GM19395 (cell line): ENCODE data around the gene ANKRD53.
"Not testable (repeated sequence)": the region's sequence is repeated elsewhere in the genome, so short reads cannot be mapped to it uniquely, and the experiment has no call there.

Experiments used
- ATAC-seq: cut with Tn5 transposase; IDR thresholded peaks from one replicate; pipeline ENCODE4 v1.9.1; 2021; ENCODE audit warnings: mild to moderate bottlenecking, moderate library complexity; ENCODE audit not compliant: unreplicated experiment

Gene ANKRD53

DNA sequence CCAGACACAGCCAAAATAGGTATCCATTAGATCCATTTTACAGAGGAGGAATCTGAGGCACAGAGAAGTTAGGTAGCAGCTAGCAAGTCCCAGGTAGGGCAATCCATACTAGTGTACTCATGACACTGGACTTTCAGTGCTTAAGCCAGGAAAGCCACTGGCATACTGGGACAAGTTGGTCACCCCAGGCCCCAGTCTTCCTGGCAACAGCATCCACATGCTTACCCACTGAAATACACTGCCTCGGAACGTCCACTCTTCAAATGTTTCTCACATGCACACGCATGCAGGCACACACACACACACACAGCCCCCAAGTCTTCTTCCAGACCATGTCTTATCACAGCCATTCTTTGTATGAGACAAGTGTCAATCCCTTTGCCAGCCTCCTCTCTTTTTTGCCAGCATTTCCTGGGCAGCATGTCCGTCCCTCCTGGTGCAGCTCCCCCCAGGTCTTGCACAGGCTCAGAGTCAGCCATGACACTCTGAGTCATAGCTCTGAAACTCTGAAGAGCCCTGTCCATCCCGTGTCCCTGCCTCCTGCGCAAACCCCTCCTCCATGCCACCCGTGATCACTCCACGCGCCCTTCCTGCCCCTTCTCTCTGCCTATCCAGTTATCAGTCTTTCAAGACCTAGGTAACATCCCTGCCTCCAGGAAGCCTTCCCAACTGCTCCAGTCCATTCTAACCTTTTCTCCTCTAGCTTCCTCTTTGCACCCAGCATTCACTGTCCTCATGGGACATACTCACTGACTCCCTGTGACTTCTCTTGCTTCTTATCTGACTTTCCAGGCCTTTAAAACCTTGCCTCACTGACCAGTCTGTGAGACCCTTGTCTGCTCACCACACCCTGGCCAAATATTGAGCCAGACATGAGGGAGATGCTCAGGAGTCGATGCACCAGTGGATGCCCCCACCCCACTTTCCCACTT, 27.1 kb downstream of the ANKRD53 start:
- ATAC-seq, result no peak

DNA sequence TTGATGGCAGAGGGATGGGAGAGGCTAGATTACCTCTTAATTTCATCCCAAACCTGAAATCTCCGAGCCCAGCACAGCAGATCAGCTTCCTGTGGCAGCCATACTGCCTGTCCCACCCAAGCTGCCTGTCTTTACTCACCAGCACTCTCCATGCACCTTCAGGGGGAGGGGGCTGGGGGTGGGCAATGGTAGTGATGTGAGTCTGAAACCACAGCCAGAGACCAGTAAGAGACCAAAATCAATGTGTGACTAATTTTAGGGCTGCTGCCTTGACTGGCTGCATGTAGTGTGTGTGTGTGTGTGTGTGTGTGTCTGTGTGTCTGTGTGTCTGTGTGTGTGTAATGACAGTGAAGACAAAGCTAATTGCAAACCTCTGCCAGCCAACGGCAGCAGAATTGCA, 27.9 kb downstream of the ANKRD53 start:
- no peak for ATAC-seq

DNA sequence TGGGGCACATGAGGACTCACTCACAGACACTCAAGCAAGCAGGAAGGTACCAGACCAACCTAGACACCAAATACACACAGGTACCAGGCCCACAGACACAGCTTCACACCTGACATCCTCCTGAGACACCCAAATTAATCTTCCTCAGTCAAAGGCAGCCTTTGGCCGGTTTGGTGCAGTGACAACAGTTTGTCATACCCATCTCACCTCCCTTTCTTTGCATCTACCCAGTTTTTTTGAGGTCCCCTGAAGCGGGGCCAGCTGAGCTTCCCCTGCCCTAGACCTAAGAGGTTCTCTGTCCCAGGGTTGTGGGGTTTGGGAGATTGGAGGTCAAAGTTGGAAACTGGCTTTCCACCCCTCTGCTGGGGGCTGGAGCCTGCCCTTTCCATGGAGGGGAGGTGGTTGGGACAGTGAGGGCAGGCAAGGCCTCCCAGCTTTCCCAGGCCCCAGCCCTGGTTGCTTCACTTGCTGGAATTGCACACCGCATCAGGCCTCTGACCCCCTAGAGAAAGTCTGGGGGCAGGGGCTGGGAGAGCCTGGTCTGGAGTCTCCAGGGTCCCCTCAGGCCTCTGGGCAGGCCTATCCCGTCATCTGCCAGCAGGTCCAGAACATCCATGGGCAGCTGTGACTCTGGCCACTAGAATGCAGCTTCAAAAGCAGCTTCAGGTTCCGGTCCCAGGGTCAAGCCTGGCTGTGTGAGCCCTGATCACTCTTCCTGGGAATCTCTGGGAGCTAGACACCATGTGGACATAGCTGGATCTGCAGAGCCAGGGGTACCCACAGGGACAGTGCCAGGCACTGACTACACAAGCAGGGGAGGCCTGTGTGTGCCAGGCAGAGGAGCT, 28.7 kb downstream of the ANKRD53 start:
- ATAC-seq, result no peak

GRCh38 chr2:71008342-71008741, 29.9 kb downstream of the ANKRD53 start:
- ATAC-seq, result no peak

GRCh38 chr2:71011786-71012185, 33.4 kb downstream of the ANKRD53 start:
- ATAC-seq, result not testable (repeated sequence)

DNA sequence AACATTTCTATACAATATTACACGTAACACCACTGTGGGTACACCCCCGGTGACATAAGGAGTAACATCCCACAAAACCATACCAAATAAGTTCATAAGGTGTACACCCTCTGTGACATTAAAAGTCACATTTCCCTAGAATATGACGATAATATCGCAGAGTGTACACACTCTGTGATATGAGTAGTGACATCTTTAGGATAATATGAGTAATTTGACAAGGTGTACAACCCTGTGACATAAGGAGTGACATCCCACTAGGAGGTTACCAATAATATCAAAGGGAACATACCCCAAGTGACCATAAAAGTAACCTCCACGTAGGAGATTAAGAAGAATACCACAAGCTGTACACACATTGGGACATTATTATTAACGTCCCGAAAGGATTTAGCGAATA, 40.2 kb downstream of the ANKRD53 start:
- no peak for ATAC-seq

DNA sequence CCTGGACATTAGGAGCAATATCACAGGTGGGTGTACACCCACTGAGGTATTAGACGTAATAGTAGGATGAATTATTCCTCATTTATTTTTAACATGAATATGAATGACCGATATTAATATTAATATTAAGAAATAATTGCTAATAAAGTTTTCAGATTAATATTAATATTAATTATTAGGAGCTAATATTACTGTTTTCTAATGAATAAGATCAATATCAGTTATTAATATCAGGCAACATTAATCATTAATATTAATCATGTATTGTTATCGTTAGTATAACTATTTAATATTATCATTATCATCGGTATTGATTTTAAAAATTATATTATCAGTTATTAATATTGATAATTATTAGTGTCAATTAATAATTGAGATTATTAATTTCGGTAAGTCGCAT, 41.6 kb downstream of the ANKRD53 start:
- not testable (repeated sequence) for ATAC-seq

- not testable (repeated sequence) for ATAC-seq
Observed at GRCh38 chr2:71021394-71021793, 43.0 kb downstream of the ANKRD53 start.

DNA sequence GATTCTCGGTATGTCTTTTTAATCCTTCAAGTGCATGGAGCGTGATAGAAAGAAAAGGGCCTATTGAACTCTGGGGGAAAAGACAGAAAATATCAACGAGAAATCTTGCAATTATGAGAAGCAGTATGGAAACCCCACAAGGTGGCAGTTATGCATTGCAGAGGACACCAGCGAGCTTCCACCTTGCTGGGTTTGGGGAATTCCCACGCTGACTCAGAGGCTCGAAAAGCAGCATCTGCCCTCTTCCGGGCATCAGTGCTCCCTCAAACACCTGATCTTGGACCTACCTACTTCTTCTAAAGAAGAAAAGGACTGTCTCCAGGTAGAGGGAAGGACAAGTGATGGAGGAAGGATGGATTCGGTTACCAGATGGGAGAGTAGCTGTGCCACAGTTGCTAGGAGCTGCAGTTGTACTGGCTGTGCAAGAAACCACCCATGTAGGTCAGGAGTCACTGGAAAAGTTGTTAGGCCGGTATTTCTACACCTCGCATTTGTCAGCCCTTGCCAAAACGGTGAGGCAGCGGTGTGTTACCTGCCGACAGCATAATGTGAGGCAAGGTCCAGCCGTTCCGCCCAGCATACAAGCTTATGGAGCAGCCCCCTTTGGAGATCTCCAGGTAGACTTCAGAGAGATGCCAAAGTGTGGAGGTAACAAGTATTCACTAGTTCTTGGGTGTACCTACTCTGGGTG, 45.3 kb downstream of the ANKRD53 start:
- not testable (repeated sequence) for ATAC-seq
